GM18907 (cell line): ENCODE data around the gene PARD3B.
"Not testable (repeated sequence)": the region's sequence is repeated elsewhere in the genome, so short reads cannot be mapped to it uniquely, and the experiment has no call there.

Source experiments
- ATAC-seq: cut with Tn5 transposase; IDR thresholded peaks from one replicate; pipeline ENCODE4 v1.9.1; 2021; ENCODE audit warnings: mild to moderate bottlenecking, moderate library complexity; ENCODE audit not compliant: unreplicated experiment

Gene PARD3B

DNA sequence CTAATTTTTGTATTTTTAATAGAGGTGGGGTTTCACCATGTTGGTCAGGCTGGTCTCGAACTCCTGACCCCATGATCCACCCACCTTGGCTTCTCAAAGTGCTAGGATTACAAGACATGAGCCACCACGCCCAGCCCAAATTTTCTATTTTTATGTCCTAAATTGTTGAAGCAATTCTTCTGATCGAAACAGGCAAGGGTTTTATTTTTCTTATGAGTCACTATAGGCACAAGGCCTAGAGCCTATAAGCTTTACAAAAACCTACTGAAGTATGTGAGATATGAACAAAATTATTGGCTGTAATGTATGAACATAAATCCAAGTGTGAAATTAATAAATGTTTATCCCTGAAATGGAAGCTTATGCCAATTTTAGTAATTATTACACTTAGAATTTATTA lies 672.8 kb downstream of the PARD3B start:
- ATAC-seq: no peak

DNA sequence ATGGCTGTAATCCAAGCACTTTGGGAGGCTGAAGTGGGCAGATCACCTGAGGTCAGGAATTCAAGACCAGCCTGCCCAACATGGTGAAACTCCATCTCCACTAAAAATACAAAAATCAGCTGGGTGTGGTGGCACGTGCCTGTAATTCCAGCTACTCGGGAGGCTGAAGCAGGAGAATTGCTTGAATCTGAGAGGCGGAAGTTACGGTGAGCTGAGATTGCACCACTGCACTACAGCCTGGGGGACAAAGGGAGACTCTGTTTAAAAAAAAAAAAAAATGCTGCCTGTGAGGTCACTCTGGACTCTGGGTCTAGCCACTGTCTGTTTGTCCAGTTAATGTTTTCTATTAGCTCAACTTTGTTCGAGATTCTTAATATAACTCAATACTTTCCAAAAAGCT lies 673.5 kb downstream of the PARD3B start:
- ATAC-seq: not testable (repeated sequence)

DNA sequence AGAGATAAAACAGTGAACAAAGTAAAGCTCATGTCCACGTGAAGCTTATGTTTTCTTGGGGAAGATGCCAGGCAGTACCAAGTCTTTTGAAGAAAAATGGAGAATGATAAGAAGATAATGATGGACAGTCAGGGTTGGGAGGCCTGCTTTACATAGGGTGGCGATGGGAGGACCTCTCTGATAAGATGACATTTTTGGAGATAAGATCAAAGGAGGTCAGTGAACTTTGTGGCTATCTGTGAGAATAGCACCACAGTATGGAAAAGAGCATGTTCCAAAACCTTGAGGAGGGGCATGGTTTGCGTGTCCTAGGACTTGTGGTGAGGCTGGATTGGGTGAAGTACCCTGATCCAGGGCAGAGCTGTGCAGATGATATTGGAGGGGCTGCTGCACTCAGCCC lies 675.3 kb downstream of the PARD3B start:
- ATAC-seq: no peak

- no peak for ATAC-seq
These were observed 686.8 kb downstream of the PARD3B start for GRCh38 chr2:205232086-205232485.

DNA sequence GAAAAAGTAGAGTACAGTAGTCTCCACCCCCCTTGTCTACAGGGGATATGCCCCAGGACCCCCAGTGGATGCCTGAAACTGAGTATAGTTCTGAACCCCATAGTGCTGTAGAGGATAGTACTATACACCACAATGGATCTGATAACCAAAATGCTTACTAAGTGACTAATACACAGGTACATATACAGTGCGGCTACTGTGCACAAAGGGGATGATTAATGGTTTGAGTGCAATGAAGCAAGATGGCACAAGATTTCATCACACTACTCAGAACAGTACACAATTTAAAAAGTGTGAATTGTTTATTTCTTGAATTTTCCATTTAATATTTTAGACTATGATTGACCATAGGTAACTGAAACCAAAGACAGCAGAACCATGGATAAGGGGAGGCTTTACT lies 690.2 kb downstream of the PARD3B start:
- ATAC-seq: no peak

GRCh38 chr2:205237524-205237923 lies 692.2 kb downstream of the PARD3B start:
- no peak for ATAC-seq

DNA sequence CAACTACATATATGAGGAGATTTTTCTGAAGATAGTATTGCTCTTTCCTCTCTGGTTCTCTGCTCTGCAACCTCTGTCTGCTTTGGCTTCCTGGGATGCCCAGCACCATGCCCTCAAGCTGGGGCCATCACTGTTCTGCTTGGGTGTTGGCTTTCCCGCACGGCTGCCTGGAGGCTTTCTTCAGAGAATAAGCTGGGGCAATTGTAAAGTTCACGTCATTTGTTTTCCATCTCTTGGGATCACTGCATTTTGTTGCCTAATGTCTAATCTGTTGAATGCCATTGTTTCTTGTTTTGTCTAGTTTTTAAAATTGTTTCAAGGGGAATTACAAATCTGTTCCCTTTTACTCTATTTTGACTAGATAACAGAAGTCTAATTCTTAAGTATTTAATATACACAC lies 699.7 kb downstream of the PARD3B start:
- ATAC-seq: no peak

DNA sequence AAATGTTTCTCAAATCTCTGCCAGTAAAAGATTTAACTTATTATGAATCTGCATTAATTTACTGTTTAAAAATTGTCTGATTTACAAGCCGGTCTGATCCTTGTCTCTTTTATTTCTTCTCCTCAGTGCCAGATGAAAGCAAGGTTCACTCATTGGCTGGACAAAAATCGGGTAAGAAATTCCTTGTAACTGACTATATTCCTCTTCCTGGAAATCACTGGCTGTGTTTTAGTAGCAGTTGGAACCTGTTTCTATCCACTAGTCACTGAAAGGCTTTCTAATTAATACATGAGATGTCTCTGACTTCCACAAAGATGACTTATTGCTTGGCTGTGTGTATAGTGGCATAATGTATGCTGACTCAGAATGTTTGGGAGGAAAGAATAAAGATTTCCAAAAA lies 700.4 kb downstream of the PARD3B start:
- ATAC-seq: no peak

DNA sequence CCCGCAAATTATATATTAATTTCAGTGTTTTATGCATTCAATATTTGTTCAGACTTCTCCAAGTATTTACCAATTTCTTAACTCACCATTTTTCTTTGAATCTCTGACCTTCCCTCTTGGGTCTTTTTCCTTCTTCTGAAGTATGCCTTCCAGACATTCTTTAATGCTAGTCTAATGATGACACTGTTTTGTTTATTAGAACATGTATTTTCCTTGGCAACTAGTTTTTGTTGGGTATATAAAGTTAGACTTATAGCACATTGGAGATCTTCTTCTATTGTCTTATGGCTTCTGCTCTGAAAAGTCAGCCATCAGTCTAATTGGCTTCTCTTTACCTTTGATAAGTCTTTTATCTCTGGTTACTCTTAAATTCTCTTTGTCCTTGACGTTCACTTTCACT lies 713.8 kb downstream of the PARD3B start:
- ATAC-seq: no peak

GRCh38 chr2:205261516-205262020 lies 716.3 kb downstream of the PARD3B start:
- no peak for ATAC-seq

- no peak for ATAC-seq
These were observed 722.0 kb downstream of the PARD3B start for GRCh38 chr2:205267323-205267722.

- no peak for ATAC-seq
These were observed 725.4 kb downstream of the PARD3B start for GRCh38 chr2:205270689-205271088.

DNA sequence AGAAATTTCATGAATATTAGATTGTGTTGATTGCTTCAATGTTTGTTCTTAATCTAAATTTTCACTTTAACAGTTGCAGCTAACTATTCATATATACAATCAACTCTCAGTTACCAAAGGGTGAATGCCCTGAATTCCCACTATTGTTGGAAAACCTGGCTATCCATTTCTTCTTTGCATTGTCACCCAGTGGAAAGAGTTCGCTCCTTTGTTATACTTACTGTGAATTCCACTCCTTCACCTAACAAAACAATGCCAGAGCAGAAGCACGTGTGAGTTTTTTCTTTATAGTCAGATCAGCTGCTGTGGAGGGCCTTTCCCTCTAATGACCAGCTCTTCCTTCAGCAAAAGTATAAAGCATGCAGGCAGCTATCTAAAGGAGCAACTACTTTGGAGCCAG lies 727.9 kb downstream of the PARD3B start:
- no peak for ATAC-seq

GRCh38 chr2:205273627-205274026 lies 728.4 kb downstream of the PARD3B start:
- no peak for ATAC-seq

DNA sequence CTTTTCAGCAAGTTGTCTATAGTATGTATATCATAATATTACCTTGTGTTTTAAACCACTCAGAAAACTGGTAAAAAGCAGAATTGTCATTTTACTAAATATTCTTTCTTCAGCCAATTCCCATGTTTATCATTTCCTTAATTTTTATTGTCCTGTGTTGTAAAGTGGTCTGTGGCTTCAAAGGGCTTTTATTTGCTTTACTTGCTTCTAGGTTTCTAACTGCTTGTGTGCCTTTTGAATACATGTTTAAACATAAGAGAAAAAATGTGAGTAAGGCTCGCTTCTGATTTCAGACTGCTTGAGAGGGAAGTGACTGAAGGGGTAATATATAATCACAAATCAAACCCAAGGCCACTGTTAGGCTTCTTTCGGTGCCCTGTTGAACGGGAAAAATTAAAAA lies 729.5 kb downstream of the PARD3B start:
- ATAC-seq: no peak

DNA sequence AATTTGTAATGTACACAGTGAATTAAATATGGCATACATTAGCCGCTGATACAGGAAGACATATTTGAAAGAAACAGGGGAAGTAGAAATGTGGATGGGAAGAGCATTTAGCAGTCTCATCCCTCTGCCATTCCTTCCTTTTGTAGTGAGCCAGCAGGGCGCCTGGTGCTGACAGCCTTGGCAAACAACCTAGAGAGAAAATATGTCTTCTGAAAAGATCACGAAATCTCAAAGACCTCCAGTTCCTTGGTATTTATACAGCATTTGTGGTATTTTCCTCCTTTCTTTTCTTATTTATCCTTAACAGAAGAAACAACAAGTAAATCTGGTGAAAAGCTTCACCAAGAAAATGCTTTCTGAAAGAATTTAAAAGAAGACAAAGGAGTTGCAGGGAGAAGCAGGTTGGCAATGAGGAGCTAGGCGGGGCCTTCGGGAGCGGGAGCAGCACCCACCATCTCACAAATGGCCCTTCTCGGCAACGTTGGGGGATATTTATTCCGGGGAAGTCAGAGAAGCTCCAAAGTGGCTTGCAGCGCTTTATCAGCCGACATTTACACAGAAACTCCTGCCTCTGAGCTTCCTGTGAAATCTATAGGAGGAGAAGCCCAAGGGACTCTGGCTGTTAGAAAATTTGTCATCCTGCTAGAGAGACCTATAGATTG lies 731.0 kb downstream of the PARD3B start:
- no peak for ATAC-seq

- no peak for ATAC-seq
These were observed 735.4 kb downstream of the PARD3B start for GRCh38 chr2:205280596-205281236.

GRCh38 chr2:205283736-205284270 lies 738.5 kb downstream of the PARD3B start:
- ATAC-seq: no peak

GRCh38 chr2:205284334-205284733 lies 739.1 kb downstream of the PARD3B start:
- ATAC-seq: no peak

GRCh38 chr2:205287316-205287715 lies 742.0 kb downstream of the PARD3B start:
- no peak for ATAC-seq

DNA sequence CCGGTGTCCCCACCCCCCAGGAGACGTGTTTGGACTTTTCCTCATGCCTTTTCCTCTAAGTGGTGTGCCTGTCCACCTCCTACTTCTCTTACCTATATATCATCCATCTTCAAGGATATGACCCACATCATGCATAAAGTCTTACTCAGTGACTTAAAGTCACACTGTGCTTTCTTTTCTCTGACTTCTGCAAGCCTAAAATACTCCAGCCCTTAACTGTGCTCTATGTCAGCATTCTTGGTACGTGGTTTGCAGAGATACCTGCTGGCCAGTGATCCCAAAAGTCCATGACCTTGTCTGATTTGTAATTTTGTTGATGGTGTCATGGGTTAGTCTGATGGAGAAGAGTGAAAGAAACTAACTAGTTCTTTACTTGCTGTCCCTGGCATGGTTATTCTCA lies 743.4 kb downstream of the PARD3B start:
- no peak for ATAC-seq

DNA sequence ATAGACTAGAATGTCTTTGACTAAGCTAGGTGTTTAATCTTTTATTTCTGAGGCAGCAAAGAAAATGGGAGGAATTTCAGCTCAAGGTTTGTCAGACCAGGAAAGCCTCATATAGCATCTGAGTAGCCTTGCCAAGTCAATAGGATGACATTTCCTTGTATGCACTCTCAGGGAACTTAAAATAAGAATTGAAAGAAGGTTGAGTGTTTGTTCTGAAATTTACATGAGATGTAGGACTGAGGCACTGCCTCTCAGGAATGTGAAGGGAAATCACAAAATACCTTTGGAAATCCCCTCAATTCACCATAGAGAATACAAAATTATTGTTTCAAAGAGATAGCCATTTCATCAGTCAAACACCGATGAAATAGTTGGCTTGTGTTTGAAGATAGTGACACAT lies 745.0 kb downstream of the PARD3B start:
- ATAC-seq: no peak
